ENCODE data around the gene MFSD1. TPM values are rescaled to one million over a fixed set of nuclear protein-coding genes. Genes with fewer than 3 reads are reported as not detected.
A peak's percentile ranks its signal among the peaks of the same experiment; 100 is the strongest.

Gene MFSD1
- total RNA-seq, 2 donors from 2014 or later = 58.6 to 92.7 TPM

DNA sequence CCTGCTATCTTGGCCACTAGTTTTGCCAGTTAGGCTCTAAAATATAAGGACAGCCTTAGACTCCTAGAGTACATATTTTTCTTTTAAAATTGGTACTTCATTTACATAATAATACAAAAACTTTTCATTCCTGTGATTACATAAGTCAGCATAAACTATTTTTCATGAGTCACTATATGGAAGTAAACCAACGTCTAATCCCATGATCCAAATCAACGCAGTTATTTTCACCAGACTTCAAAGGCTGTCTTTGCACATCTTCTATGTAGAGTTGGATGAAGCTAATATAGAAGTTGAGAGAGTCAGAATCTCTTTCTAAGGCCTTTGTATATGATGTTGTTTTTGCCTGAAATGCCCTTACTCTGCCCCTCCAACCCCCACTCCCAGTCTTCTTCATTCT is 7.6 kb upstream of the MFSD1 start:
- no peak overlapping the region for H3K27ac ChIP-seq
- TF ChIP-seq, protein P1, sequence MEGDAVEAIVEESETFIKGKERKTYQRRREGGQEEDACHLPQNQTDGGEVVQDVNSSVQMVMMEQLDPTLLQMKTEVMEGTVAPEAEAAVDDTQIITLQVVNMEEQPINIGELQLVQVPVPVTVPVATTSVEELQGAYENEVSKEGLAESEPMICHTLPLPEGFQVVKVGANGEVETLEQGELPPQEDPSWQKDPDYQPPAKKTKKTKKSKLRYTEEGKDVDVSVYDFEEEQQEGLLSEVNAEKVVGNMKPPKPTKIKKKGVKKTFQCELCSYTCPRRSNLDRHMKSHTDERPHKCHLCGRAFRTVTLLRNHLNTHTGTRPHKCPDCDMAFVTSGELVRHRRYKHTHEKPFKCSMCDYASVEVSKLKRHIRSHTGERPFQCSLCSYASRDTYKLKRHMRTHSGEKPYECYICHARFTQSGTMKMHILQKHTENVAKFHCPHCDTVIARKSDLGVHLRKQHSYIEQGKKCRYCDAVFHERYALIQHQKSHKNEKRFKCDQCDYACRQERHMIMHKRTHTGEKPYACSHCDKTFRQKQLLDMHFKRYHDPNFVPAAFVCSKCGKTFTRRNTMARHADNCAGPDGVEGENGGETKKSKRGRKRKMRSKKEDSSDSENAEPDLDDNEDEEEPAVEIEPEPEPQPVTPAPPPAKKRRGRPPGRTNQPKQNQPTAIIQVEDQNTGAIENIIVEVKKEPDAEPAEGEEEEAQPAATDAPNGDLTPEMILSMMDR (IDR thresholded peaks at IDR 0.05) = no peak
- TF ChIP-seq POLR2AphosphoS5 (IDR thresholded peaks at IDR 0.05) (no peak), POLR2A (IDR thresholded peaks at IDR 0.05) (no peak)
- H3K27me3 ChIP-seq (replicated peaks; ENCODE audit: insufficient read depth) = no peaks in the 10 kb centered on the region
- WGBS = 92% methylated on average over 2 of the region's 2 CpGs
- no peaks in the 10 kb centered on the region for H3K9me3 ChIP-seq
- H3K4me1 ChIP-seq (replicated peaks) = peaks cover 2% of the 10 kb centered on the region
- no peaks in the 10 kb centered on the region for H3K36me3 ChIP-seq
- H3K4me3 ChIP-seq = no peak overlapping the region
- intact Hi-C loops (cut with DNase I) = no loop called here
- DNase-seq (ENCODE audit: low spot score) = no peak

DNA sequence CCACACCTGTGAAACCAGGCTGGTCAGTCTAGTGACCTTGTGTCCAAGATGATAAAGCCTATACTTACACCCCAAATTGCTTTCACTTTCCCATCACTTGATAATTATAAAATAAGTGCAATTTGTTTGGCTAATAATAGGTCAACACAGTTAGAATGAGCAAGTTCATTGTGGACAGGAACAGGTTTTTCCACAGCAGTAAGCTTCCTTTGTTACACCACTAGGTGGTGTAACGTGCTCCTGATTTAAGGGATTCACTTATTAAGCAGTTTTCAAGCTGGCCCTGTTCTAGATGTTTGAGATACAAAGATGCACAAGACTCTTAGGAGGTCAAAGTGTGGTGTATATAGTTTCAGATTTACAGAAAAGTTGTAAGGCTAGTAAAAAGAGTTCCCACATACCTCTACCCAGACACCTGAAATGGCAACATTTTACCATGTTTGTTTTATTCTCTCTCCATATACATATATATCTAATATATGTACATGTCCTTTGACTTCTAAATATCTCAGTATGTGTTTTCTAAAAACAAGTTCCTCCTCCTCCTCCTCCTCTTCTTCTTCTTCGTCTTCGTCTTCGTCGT is 6.8 kb upstream of the MFSD1 start:
- TF ChIP-seq POLR2AphosphoS5 (IDR thresholded peaks at IDR 0.05) = no peak
- TF ChIP-seq POLR2A (IDR thresholded peaks at IDR 0.05) = no peak
- TF ChIP-seq, protein P1 (IDR thresholded peaks at IDR 0.05) = peak in 3 of 4 experiments; percentile 40 to 63 (median 54)
- no peak for DNase-seq (ENCODE audit: low spot score)
- 66% methylated on average over 5 of the region's 5 CpGs for WGBS
- H3K4me1 ChIP-seq (replicated peaks) = no peaks in the 10 kb centered on the region
- H3K27me3 ChIP-seq (replicated peaks; ENCODE audit: insufficient read depth) = no peaks in the 10 kb centered on the region
- no peaks in the 10 kb centered on the region for H3K36me3 ChIP-seq
- no peak overlapping the region for H3K27ac ChIP-seq
- H3K9me3 ChIP-seq = no peaks in the 10 kb centered on the region
- intact Hi-C loops (cut with DNase I) = no loop called here
- H3K4me3 ChIP-seq = no peak overlapping the region

DNA sequence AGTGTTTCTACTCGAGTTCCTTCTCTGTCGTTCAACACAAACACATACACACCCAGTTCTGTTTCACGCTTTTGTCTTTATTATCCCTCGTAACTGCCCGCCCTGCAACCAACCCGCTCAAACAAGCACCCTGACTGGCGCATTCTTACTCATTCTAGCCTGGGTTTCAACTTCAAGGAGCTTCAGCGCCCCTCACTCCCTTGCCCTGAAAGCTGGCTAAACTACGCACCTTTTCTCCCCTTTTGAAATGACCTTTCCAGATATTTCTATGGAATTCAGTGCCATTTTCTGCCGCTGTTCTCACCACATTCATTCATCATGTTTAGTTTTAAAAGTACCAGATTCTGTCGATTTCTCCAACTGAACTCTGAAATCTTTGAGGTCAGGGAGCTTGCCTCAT is 653 bp upstream of the MFSD1 start:
- TF ChIP-seq POLR2AphosphoS5 (IDR thresholded peaks at IDR 0.05) (no peak), POLR2A (IDR thresholded peaks at IDR 0.05) (no peak)
- TF ChIP-seq, protein P1 (IDR thresholded peaks at IDR 0.05) = no peak
- intact Hi-C loops (cut with DNase I) = no loop called here
- no peaks in the 10 kb centered on the region for H3K9me3 ChIP-seq
- H3K4me1 ChIP-seq (replicated peaks) = peaks cover 6% of the 10 kb centered on the region
- whole genome bisulfite sequencing = 12% methylated on average over 11 of the region's 11 CpGs
- peak; percentile 25 for DNase-seq (ENCODE audit: low spot score)
- peak overlapping the region; percentile 71 to 75 for H3K27ac ChIP-seq
- H3K4me3 ChIP-seq = peak overlapping the region; percentile 61 to 67
- no peaks in the 10 kb centered on the region for H3K27me3 ChIP-seq (replicated peaks; ENCODE audit: insufficient read depth)
- H3K36me3 ChIP-seq = no peaks in the 10 kb centered on the region

DNA sequence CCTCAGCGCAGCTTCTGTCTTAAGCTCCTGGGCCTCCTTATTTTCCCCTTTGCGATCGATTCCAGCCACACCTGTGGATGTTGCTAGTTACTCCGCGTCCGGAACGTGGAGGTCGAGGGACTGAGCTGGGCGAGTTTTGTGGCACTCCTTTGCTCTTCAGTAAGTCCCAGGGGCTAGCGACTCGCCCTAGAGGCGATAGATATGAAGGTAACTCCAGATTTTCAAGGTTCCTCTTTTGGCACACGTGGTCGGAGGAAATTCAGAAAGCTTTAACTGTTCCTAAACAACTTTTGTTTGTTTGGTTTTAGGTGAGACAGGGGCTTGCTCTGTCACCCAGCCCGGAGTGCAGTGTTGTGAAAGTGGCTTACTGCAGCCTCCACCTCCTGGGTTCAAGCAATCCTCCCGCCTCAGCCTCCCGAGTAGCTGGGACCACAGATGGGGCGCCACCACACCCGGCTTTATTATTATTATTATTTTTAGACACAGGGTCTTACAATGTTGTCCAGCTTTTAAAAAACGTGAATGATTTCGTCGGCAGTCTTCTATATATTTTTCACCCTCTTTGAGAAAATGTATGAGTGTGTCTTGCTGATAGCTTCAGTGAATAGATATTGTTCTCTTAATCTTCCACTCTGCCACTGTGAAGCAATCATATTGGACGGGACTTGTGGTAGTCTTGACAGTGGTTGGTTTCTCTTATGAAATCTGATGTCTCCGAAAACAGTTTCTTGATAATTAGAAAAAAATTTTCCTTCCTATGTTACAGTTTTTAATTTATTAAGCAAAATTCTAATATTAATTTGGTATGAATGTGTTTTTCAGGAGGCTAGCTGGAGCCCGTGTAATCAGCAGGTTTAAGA is 785 bp downstream of the MFSD1 start:
- H3K27me3 ChIP-seq (replicated peaks; ENCODE audit: insufficient read depth) = no peaks in the 10 kb centered on the region
- peak; percentile 18 for DNase-seq (ENCODE audit: low spot score)
- H3K4me1 ChIP-seq (replicated peaks) = peaks cover 6% of the 10 kb centered on the region
- TF ChIP-seq, protein P1 (IDR thresholded peaks at IDR 0.05) = no peak
- TF ChIP-seq POLR2A (IDR thresholded peaks at IDR 0.05) (no peak), POLR2AphosphoS5 (IDR thresholded peaks at IDR 0.05) (no peak)
- no peaks in the 10 kb centered on the region for H3K9me3 ChIP-seq
- peak overlapping the region; percentile 61 to 67 for H3K4me3 ChIP-seq
- intact Hi-C loops (cut with DNase I) = no loop called here
- no peaks in the 10 kb centered on the region for H3K36me3 ChIP-seq
- peak overlapping the region; percentile 71 to 75 for H3K27ac ChIP-seq
- WGBS = 30% methylated on average over 25 of the region's 25 CpGs
